ENCODE results near the gene SARNP.
A peak's percentile ranks its signal among the peaks of the same experiment; 100 is the strongest.

SARNP gene

GRCh38 chr12:55721601-55722213 lies 95.8 kb downstream of the SARNP start:
- DNase-seq = no peak

- DNase-seq = peak; percentile 93
Observed at GRCh38 chr12:55720894-55721444, 96.6 kb downstream of the SARNP start.

GRCh38 chr12:55720071-55720564 lies 97.4 kb downstream of the SARNP start, which contains the start of gene RDH5:
TSS of gene RDH5 (plus strand) at chr12:55720393. CDS start at chr12:55721185, 792 bp downstream.
- DNase-seq = peak; percentile 60

GRCh38 chr12:55719371-55719770 lies 98.2 kb downstream of the SARNP start:
- no peak for DNase-seq

GRCh38 chr12:55718624-55719275 lies 98.8 kb downstream of the SARNP start:
- no peak for DNase-seq

GRCh38 chr12:55718015-55718414 lies 99.5 kb downstream of the SARNP start:
- no peak for DNase-seq

- peak; percentile 98 for DNase-seq
Observed at GRCh38 chr12:55717011-55718007, 100.2 kb downstream of the SARNP start.

GRCh38 chr12:55716582-55716957 lies 101.0 kb downstream of the SARNP start:
- DNase-seq = no peak

- DNase-seq = peak; percentile 73
Observed at GRCh38 chr12:55715833-55716581, 101.5 kb downstream of the SARNP start, which contains the start of gene BLOC1S1. TSS of gene BLOC1S1 (plus strand) at chr12:55716046. CDS start at chr12:55716052, 6 bp downstream.

- DNase-seq = no peak
Observed at GRCh38 chr12:55715169-55715764, 102.3 kb downstream of the SARNP start.

GRCh38 chr12:55713721-55714120 lies 103.8 kb downstream of the SARNP start:
- no peak for DNase-seq

- no peak for DNase-seq
Observed at GRCh38 chr12:55712700-55713415, 104.7 kb downstream of the SARNP start.

- DNase-seq = no peak
Observed at GRCh38 chr12:55711786-55712553, 105.6 kb downstream of the SARNP start.

- no peak for DNase-seq
Observed at GRCh38 chr12:55708695-55709233, 108.8 kb downstream of the SARNP start.

- DNase-seq = no peak
Observed at GRCh38 chr12:55707841-55708694, 109.5 kb downstream of the SARNP start, which contains the start of gene ITGA7. TSS of gene ITGA7 (minus strand) at chr12:55707904. CDS start at chr12:55707682, 222 bp downstream.
